ENCODE results near the gene NMNAT3. TPM values are rescaled to one million over a fixed set of nuclear protein-coding genes. Genes with fewer than 3 reads are reported as not detected.

NMNAT3 gene
- total RNA-seq, 2 donors from 2014 or later, result 4.5 to 4.6 TPM

GRCh38 chr3:139715166-139715565 is 37.4 kb upstream of the NMNAT3 start:
- Histone ChIP-seq H3K9me3 (no peaks in the 10 kb centered on the region), H3K27ac (no peak overlapping the region), H3K4me3 (no peak overlapping the region), H3K36me3 (no peaks in the 10 kb centered on the region), H3K27me3 (no peaks in the 10 kb centered on the region), H3K9ac (ENCODE audit: low read depth in 2 of 2, low read length in 2 of 2) (no peak overlapping the region), H3K4me1 (no peaks in the 10 kb centered on the region)
- no peak for TF ChIP-seq CTCF (IDR thresholded peaks at IDR 0.05)
- intact Hi-C loops (cut with DNase I), result no loop called here
- no peak for DNase-seq

- no peak for TF ChIP-seq CTCF (IDR thresholded peaks at IDR 0.05)
- Histone ChIP-seq H3K9ac (ENCODE audit: low read depth in 2 of 2, low read length in 2 of 2) (no peak overlapping the region), H3K4me3 (no peak overlapping the region), H3K36me3 (no peaks in the 10 kb centered on the region), H3K9me3 (no peaks in the 10 kb centered on the region), H3K4me1 (no peaks in the 10 kb centered on the region), H3K27ac (no peak overlapping the region), H3K27me3 (no peaks in the 10 kb centered on the region)
- no peak for DNase-seq
- intact Hi-C loops (cut with DNase I), result no loop called here
Observed at GRCh38 chr3:139710212-139710611, 32.4 kb upstream of the NMNAT3 start.

- Histone ChIP-seq H3K27ac (no peak overlapping the region), H3K36me3 (no peaks in the 10 kb centered on the region), H3K4me3 (no peak overlapping the region), H3K4me1 (no peaks in the 10 kb centered on the region), H3K9ac (ENCODE audit: low read depth in 2 of 2, low read length in 2 of 2) (no peak overlapping the region), H3K27me3 (no peaks in the 10 kb centered on the region), H3K9me3 (no peaks in the 10 kb centered on the region)
- intact Hi-C loops (cut with DNase I), result no loop called here
- TF ChIP-seq CTCF (IDR thresholded peaks at IDR 0.05), result no peak
- no peak for DNase-seq
Observed at GRCh38 chr3:139705631-139706030, 27.9 kb upstream of the NMNAT3 start.

- no peaks in the 10 kb centered on the region for H3K9me3 ChIP-seq
- intact Hi-C loops (cut with DNase I), result no loop called here
- no peak overlapping the region for H3K4me3 ChIP-seq
Observed at GRCh38 chr3:139696314-139696604, 18.5 kb upstream of the NMNAT3 start.

GRCh38 chr3:139695426-139696313 is 17.9 kb upstream of the NMNAT3 start:
- DNase-seq, result no peak
- Histone ChIP-seq H3K36me3 (no peaks in the 10 kb centered on the region), H3K27me3 (no peaks in the 10 kb centered on the region), H3K4me3 (no peak overlapping the region), H3K9ac (ENCODE audit: low read depth in 2 of 2, low read length in 2 of 2) (no peak overlapping the region), H3K4me1 (no peaks in the 10 kb centered on the region), H3K9me3 (no peaks in the 10 kb centered on the region), H3K27ac (no peak overlapping the region)
- intact Hi-C loops (cut with DNase I), result no loop called here
- no peak for TF ChIP-seq CTCF (IDR thresholded peaks at IDR 0.05)

More at GRCh38 chr3:139696314-139696604, 18.5 kb upstream of the NMNAT3 start:
- Histone ChIP-seq H3K27me3 (no peaks in the 10 kb centered on the region), H3K4me1 (no peaks in the 10 kb centered on the region), H3K9ac (ENCODE audit: low read depth in 2 of 2, low read length in 2 of 2) (no peak overlapping the region), H3K36me3 (no peaks in the 10 kb centered on the region), H3K27ac (no peak overlapping the region)
- no peak for DNase-seq
- TF ChIP-seq CTCF (IDR thresholded peaks at IDR 0.05), result no peak

Data from colonic mucosa (tissue), 4 donors.